ENCODE results near the gene DPM2. TPM values are rescaled to one million over a fixed set of nuclear protein-coding genes. Genes with fewer than 3 reads are reported as not detected.

DPM2 gene
- total and polyA plus RNA-seq, 2 experiments from 2014 or later, result 36.6 to 92.4 TPM

DNA sequence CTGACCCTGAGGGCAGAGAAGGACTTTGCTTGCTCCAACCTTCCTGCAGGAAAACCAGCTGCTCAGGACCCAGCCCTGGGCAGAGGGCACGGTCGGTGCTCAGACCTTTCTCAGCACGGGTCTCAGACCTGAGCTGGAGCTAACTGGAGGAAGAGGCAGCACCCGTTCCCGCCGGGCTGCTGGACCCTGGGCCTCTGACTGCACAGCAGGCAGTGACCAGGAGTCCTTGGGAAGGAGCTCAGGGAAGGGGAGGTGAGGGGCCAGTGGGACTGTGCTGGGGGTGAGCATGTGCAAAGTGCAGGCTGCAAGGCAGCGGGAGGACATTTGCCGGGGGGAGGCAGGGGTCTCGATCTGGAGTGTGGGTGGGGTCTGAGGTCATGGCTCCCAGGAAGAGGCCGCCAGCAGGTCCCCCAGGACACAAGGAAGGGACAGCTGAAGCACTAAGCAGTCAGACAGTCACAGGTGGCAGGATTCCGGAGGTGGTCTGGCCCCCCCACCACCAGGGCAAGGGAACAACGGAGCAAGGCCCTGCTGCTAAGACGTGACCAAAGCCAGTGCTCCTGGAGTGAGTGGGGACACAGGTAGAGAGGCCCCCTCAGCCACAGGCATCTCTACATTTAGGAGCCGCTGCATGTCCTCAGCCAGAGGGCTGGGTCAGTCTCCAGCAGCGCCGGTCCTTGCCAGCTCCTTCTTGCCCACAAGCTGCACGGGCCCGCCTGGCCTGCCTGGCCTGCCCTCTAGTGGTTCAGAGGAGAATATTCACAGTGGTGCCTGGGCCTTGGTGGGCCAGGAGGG lies 4.8 kb upstream of the DPM2 start:
- Mint-ChIP-seq H3K27ac (peak overlapping the region; percentile 67; the same call in 1 of the 2 replicates), H3K27me3 (ENCODE audit: insufficient read depth, low read depth, poor library complexity) (peaks cover 40% of the 10 kb centered on the region)

DNA sequence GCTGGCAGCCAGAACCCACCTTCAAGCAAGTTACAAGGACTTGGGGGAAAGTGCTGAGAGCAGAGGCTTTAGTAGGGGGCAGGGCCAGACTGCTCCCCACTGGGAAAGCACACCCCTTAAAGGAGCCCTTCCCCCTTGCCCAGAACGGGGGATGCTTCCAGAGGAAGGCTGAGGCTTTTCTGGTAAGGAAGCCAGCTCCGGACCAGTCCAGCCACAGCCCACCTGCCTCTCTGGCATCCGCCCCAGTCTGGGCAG lies 4.2 kb upstream of the DPM2 start:
- Histone ChIP-seq H3K4me2 (peak overlapping the region; percentile 20; the same call in 1 of the 2 replicates), H3K27ac (ENCODE audit: low read depth) (0 out of 2 replicates have a peak overlapping the region, but pooled peaks have one; percentile 32), H3F3A (replicated peaks; ENCODE audit: low read depth) (peaks cover 24% of the 10 kb centered on the region), H3K79me2 (replicated peaks; ENCODE audit: insufficient read depth) (peaks cover 4% of the 10 kb centered on the region), H3K4me3 (no peak overlapping the region), H3K36me3 (ENCODE audit: insufficient read depth) (no peaks in the 10 kb centered on the region), H3K4me1 (ENCODE audit: insufficient read depth) (peaks cover 28% of the 10 kb centered on the region), H4K20me1 (replicated peaks; ENCODE audit: insufficient read depth) (no peaks in the 10 kb centered on the region; the same call in 1 of the 2 replicates), H3K27me3 (ENCODE audit: insufficient read depth) (no peaks in the 10 kb centered on the region), H3K9me2 (ENCODE audit: insufficient read depth) (no peaks in the 10 kb centered on the region), H2AFZ (no peak overlapping the region)
- Mint-ChIP-seq H3K4me1 (peaks cover 44% of the 10 kb centered on the region), H3K36me3 (ENCODE audit: low read depth) (peaks cover 30% of the 10 kb centered on the region), H3K4me3 (peak overlapping the region; percentile 52; the same call in 1 of the 3 replicates), H3K27ac (peak overlapping the region; percentile 81; the same call in 1 of the 2 replicates), H3K9me3 (no peaks in the 10 kb centered on the region; the same call in 1 of the 3 replicates), H3K27me3 (ENCODE audit: insufficient read depth, low read depth, poor library complexity) (peaks cover 41% of the 10 kb centered on the region)
- no peak for DNase-seq (ENCODE audit: low spot score)
- no peak for ATAC-seq
- no peak for TF ChIP-seq JUNB (IDR thresholded peaks at IDR 0.05; ENCODE audit: unreplicated experiment)
- no peak for TF ChIP-seq POLR2AphosphoS5 (IDR thresholded peaks at IDR 0.05; ENCODE audit: low read depth)
- no peak for TF ChIP-seq EZH2phosphoT487 (IDR thresholded peaks at IDR 0.05; ENCODE audit: unreplicated experiment)
- TF ChIP-seq, protein P1, sequence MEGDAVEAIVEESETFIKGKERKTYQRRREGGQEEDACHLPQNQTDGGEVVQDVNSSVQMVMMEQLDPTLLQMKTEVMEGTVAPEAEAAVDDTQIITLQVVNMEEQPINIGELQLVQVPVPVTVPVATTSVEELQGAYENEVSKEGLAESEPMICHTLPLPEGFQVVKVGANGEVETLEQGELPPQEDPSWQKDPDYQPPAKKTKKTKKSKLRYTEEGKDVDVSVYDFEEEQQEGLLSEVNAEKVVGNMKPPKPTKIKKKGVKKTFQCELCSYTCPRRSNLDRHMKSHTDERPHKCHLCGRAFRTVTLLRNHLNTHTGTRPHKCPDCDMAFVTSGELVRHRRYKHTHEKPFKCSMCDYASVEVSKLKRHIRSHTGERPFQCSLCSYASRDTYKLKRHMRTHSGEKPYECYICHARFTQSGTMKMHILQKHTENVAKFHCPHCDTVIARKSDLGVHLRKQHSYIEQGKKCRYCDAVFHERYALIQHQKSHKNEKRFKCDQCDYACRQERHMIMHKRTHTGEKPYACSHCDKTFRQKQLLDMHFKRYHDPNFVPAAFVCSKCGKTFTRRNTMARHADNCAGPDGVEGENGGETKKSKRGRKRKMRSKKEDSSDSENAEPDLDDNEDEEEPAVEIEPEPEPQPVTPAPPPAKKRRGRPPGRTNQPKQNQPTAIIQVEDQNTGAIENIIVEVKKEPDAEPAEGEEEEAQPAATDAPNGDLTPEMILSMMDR (conservative IDR thresholded peaks at IDR 0.05; ENCODE audit: low read depth in 2 of 2), result no peak
- TF ChIP-seq NANOG (IDR thresholded peaks at IDR 0.05; ENCODE audit: borderline replicate concordance), result no peak
- TF ChIP-seq, protein P2, sequence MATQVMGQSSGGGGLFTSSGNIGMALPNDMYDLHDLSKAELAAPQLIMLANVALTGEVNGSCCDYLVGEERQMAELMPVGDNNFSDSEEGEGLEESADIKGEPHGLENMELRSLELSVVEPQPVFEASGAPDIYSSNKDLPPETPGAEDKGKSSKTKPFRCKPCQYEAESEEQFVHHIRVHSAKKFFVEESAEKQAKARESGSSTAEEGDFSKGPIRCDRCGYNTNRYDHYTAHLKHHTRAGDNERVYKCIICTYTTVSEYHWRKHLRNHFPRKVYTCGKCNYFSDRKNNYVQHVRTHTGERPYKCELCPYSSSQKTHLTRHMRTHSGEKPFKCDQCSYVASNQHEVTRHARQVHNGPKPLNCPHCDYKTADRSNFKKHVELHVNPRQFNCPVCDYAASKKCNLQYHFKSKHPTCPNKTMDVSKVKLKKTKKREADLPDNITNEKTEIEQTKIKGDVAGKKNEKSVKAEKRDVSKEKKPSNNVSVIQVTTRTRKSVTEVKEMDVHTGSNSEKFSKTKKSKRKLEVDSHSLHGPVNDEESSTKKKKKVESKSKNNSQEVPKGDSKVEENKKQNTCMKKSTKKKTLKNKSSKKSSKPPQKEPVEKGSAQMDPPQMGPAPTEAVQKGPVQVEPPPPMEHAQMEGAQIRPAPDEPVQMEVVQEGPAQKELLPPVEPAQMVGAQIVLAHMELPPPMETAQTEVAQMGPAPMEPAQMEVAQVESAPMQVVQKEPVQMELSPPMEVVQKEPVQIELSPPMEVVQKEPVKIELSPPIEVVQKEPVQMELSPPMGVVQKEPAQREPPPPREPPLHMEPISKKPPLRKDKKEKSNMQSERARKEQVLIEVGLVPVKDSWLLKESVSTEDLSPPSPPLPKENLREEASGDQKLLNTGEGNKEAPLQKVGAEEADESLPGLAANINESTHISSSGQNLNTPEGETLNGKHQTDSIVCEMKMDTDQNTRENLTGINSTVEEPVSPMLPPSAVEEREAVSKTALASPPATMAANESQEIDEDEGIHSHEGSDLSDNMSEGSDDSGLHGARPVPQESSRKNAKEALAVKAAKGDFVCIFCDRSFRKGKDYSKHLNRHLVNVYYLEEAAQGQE (IDR thresholded peaks at IDR 0.05; ENCODE audit: unreplicated experiment), result no peak
- TF ChIP-seq ZNF114 (CRISPR knock-in tag; IDR thresholded peaks at IDR 0.05), result no peak
- no peak for TF ChIP-seq ZNF331 (CRISPR knock-in tag; IDR thresholded peaks at IDR 0.05; ENCODE audit: low read depth)
- no peak for TF ChIP-seq STAT1 (IDR thresholded peaks at IDR 0.05; ENCODE audit: unreplicated experiment)

More for the DNA sequence above, 4.8 kb upstream of the DPM2 start:
- no peak overlapping the region for H3K4me3 Mint-ChIP-seq
- no peaks in the 10 kb centered on the region for H3K36me3 ChIP-seq (ENCODE audit: insufficient read depth)
- no peaks in the 10 kb centered on the region; the same call in 1 of the 2 replicates for H4K20me1 ChIP-seq (replicated peaks; ENCODE audit: insufficient read depth)
- H2AFZ ChIP-seq, result no peak overlapping the region
- 0 out of 2 replicates have a peak overlapping the region, but pooled peaks have one; percentile 32 for H3K27ac ChIP-seq (ENCODE audit: low read depth)
- H3K79me2 ChIP-seq (replicated peaks; ENCODE audit: insufficient read depth), result no peaks in the 10 kb centered on the region
- H3K36me3 Mint-ChIP-seq (ENCODE audit: low read depth), result peaks cover 35% of the 10 kb centered on the region
- H3K27me3 ChIP-seq (ENCODE audit: insufficient read depth), result no peaks in the 10 kb centered on the region
- no peaks in the 10 kb centered on the region; the same call in 2 of the 3 replicates for H3K9me3 Mint-ChIP-seq
- 0 out of 2 replicates have a peak overlapping the region, but pooled peaks have one; percentile 13 for H3K4me3 ChIP-seq
- peaks cover 24% of the 10 kb centered on the region for H3F3A ChIP-seq (replicated peaks; ENCODE audit: low read depth)
- peaks cover 26% of the 10 kb centered on the region for H3K4me1 ChIP-seq (ENCODE audit: insufficient read depth)
- DNase-seq (ENCODE audit: low spot score), result peak; percentile 85
- no peaks in the 10 kb centered on the region for H3K9me2 ChIP-seq (ENCODE audit: insufficient read depth)
- no peak for TF ChIP-seq CREB1 (CRISPR knock-in tag; IDR thresholded peaks at IDR 0.05; ENCODE audit: low read depth)
- TF ChIP-seq, protein P3, sequence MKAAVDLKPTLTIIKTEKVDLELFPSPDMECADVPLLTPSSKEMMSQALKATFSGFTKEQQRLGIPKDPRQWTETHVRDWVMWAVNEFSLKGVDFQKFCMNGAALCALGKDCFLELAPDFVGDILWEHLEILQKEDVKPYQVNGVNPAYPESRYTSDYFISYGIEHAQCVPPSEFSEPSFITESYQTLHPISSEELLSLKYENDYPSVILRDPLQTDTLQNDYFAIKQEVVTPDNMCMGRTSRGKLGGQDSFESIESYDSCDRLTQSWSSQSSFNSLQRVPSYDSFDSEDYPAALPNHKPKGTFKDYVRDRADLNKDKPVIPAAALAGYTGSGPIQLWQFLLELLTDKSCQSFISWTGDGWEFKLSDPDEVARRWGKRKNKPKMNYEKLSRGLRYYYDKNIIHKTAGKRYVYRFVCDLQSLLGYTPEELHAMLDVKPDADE (IDR thresholded peaks at IDR 0.05), result no peak
- TF ChIP-seq, protein P1 (conservative IDR thresholded peaks at IDR 0.05; ENCODE audit: low read depth in 2 of 2), result peak; percentile 80 to 95
- H3K4me1 Mint-ChIP-seq, result peaks cover 41% of the 10 kb centered on the region
- H3K4me2 ChIP-seq, result no peak overlapping the region; the same call in 1 of the 2 replicates
- peak; percentile 72 for ATAC-seq
